ENCODE results near the gene KMT5B.

DNA sequence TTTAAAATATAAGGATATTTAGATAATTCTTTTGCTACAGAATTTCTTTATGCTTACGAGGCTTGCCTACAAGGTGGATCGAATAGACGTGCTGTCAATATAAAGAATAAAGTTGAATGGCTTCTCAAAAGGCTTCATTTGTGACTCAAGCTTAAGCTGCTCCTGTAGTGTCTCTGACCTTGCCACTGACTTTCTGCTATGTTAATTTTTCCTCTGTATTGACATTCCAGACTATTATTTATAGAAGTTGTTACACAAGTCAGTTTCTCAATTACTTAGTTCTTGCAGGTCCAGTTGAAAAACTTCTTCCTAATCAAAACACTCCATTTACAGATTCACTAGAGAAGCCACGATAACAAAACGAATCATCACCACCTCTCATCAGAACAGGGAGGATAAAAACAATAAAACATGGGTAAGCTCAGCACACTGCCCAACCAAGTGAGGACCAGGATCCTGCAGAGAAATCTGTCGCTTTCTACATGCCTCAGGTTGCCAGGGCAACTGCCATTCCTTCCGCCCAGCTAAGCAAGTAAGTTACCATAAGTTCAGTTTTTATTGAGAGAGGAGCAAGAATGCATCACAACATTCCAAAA lies 52.9 kb downstream of the KMT5B start:
- TF ChIP-seq, protein P1, sequence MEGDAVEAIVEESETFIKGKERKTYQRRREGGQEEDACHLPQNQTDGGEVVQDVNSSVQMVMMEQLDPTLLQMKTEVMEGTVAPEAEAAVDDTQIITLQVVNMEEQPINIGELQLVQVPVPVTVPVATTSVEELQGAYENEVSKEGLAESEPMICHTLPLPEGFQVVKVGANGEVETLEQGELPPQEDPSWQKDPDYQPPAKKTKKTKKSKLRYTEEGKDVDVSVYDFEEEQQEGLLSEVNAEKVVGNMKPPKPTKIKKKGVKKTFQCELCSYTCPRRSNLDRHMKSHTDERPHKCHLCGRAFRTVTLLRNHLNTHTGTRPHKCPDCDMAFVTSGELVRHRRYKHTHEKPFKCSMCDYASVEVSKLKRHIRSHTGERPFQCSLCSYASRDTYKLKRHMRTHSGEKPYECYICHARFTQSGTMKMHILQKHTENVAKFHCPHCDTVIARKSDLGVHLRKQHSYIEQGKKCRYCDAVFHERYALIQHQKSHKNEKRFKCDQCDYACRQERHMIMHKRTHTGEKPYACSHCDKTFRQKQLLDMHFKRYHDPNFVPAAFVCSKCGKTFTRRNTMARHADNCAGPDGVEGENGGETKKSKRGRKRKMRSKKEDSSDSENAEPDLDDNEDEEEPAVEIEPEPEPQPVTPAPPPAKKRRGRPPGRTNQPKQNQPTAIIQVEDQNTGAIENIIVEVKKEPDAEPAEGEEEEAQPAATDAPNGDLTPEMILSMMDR (conservative IDR thresholded peaks at IDR 0.05 in 1 of 2, IDR thresholded peaks at IDR 0.05 in 1 of 2; ENCODE audit: low read depth in 1 of 2, low read length in 2 of 2) = no peak
- no peak for TF ChIP-seq EZH2 (IDR thresholded peaks at IDR 0.05; ENCODE audit: low read length, missing control alignments)

Measured in fibroblast of lung (primary cell).